Muscle of leg (tissue), 11 donors: ENCODE results near the gene ACOT13. TPM values are rescaled to one million over a fixed set of nuclear protein-coding genes. Genes with fewer than 3 reads are reported as not detected.
"Not testable (repeated sequence)": the region's sequence is repeated elsewhere in the genome, so short reads cannot be mapped to it uniquely, and the experiment has no call there.

Source experiments
- DNase-seq: peaks from one replicate; pipeline ENCODE4 v3.0.0; 2013
- H3K27ac ChIP-seq: one replicate; pipeline ENCODE4 v1.5.1; 2013; ENCODE audit warnings: mild to moderate bottlenecking, low read length, control low read depth
- H3K27me3 ChIP-seq: one replicate; pipeline ENCODE4 v1.6.1; 2013; ENCODE audit warnings: low read length; ENCODE audit not compliant: control insufficient read depth, insufficient read depth
- H3K36me3 ChIP-seq: one replicate; pipeline ENCODE4 v1.6.1; 2013; ENCODE audit warnings: low read length; ENCODE audit not compliant: control insufficient read depth, insufficient read depth
- H3K4me1 ChIP-seq: one replicate; pipeline ENCODE4 v1.6.1; 2013; ENCODE audit warnings: low read length; ENCODE audit not compliant: control insufficient read depth, insufficient read depth
- H3K4me3 ChIP-seq: one replicate; pipeline ENCODE4 v1.5.1; 2013; ENCODE audit warnings: low read length, control low read depth
- H3K9me3 ChIP-seq: replicated peaks from 2 replicates; pipeline ENCODE4 v1.6.1; 2013; ENCODE audit warnings: low read depth, low read length; ENCODE audit not compliant: control insufficient read depth
- WGBS: methylation state at CpG from one replicate; pipeline ENCODE4 v1.1.5; 2013; ENCODE audit warnings: missing lambda C conversion rate; ENCODE audit not compliant: insufficient coverage; 5-methylcytosine and 5-hydroxymethylcytosine counted together
- polyA plus RNA-seq, 8 donors: library from polyadenylated mRNA; unstranded; fragments of 120-200 nt; gene quantifications; one replicate each; pipeline versions ENCODE4 v1.2.1 to v1.2.3, GENCODE V29; 2013; ENCODE audit warnings: inconsistent platforms in 1 of 8, low replicate concordance in 1 of 8; ENCODE audit not compliant: insufficient read length in 8 of 8, insufficient read depth in 1 of 8
- total RNA-seq: library from RNA; stranded (reverse); fragments of 120-200 nt; gene quantifications from one replicate; pipeline ENCODE4 v1.2.4, GENCODE V29; 2013

ACOT13 gene
- total and polyA plus RNA-seq, 9 donors: 13.6 to 21.0 (median 15.2) TPM

DNA sequence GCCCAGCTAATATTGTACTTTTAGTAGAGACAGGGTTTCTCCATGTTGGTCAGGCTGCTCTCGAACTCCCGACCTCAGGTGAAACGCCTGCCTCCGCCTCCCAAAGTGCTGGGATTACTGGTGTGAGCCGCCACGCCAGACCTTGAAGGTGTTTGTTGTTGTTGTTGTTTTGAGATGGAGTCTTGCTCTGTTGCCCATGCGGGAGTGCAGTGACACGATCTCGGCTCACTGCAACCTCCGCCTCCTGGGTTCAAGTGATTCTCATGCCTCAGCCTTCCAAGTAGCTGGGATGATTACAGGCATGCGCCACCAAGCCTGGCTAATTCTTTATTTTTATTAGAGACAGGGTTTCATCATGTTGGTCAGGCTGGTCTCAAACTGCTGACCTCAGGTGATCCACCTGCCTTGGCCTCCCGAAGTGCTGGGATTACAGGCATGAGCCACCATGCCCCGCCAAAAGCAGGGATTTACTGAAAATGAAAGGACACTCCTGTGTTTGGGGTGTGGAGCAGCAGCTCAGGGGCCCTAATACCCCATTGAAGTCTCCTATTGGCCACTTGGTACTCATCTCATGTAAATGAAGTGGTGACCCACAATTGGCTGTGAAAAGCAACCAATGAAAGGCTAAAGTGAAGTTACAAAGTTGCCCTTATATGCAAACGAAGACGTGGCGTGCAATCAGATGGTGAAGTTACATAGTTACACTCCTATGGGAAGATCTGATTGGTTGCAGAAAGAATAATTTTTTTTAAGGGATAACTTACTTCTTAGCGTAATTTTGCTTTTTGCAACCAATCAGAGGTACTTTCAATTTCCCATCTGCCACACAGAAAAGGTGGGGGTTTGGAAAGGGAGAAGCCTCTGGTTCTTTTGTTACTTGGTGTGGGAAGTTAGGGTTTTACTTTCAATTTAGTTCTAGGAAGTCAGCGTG is 1.5 kb downstream of the ACOT13 start:
- not testable (repeated sequence) for H3K9me3 ChIP-seq, H3K27me3 ChIP-seq, H3K27ac ChIP-seq, H3K4me3 ChIP-seq, H3K36me3 ChIP-seq, DNase-seq
- H3K4me1 ChIP-seq: peaks cover 11% of the 10 kb centered on the region
- WGBS: 97% methylated on average over 10 of the region's 18 CpGs

DNA sequence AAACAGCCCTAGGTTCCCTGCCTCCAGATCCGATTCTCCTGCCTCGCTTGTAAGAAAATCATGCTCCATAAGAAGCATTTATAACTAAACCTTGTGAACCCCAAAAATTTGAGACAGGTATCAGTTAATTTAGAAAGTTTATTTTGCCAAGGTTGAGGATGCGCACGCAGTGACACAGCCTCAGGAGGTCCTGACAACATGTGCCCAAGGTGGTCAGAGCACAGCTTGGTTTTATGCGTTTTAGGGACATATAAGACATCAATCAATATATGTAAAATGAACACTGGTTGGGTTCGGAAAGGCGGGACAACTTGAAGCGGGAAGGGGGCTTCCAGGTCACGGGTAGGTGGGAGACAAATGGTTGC is 2.1 kb downstream of the ACOT13 start:
- WGBS: no CpG with 5 or more reads among the region's 9 CpGs
- Histone ChIP-seq H3K4me1 (peaks cover 11% of the 10 kb centered on the region), H3K27ac (no peak overlapping the region), H3K4me3 (no peak overlapping the region), H3K9me3 (peaks cover 11% of the 10 kb centered on the region), H3K36me3 (no peaks in the 10 kb centered on the region), H3K27me3 (no peaks in the 10 kb centered on the region)
- no peak for DNase-seq

DNA sequence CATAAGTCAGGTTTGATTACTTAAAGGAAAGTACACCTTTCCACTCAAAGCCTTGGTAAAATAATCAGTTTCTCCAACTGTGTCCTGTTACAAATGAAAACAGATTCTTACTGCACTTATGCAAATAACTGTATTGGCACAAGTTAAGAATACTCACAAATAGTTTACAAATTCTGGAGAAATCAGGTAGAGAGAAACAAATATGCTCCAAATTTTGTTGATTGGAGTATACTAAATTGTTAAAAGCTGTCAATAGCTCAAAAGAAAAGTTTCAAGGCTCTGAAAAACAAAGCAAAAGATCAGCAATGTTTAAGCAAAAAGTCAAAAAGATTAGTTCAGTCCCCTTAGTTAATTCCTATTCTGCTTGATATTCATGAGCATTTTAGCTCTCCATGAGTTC is 3.6 kb downstream of the ACOT13 start:
- not testable (repeated sequence) for H3K27me3 ChIP-seq, H3K27ac ChIP-seq, DNase-seq

DNA sequence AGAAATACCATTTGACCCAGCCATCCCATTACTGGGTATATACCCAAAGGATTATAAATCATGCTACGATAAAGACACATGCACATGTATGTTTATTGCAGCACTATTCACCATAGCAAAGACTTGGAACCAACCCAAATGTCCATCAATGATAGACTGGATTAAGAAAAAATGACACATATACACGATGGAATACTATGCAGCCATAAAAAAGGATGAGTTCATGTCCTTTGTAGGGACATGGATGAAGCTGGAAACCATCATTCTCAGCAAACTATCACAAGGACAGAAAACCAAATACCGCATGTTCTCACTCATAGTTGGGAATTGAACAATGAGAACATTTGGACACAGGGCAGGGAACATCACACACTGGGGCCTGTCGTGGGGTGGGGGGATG is 4.2 kb downstream of the ACOT13 start:
- not testable (repeated sequence) for DNase-seq, H3K4me1 ChIP-seq, H3K36me3 ChIP-seq, H3K27me3 ChIP-seq, H3K27ac ChIP-seq, H3K4me3 ChIP-seq
- H3K9me3 ChIP-seq: peaks cover 16% of the 10 kb centered on the region
- WGBS: no CpG with 5 or more reads among the region's 4 CpGs

More for the DNA sequence above, 3.6 kb downstream of the ACOT13 start:
- peaks cover 16% of the 10 kb centered on the region for H3K9me3 ChIP-seq
- not testable (repeated sequence) for H3K4me1 ChIP-seq, H3K4me3 ChIP-seq, H3K36me3 ChIP-seq

DNA sequence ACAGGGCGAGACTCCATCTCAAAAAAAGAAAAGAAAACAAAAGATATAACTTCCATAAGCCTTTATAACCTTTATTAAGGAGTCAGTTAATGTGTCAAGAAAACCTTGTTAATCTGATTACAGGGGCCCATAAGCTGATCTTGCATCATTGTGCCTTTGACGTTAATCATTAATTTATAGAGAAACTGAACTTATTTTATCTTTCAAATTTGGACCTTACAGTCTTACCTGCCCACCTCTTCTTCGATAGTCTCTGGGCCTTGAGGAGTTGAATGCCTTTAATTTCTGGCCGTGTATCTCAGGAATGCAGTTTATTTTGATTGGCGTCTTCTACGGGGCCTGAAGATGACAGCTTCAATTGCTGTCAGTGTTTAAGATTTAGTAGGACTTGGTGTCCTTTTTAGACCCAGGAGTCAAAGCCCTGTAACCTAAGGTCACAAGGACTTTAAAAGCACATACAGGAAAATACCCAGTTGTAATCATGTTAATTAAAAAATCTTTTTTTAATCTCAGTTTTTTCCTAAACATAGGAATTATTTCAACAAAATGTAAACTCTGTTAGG is 5.8 kb downstream of the ACOT13 start:
- no peak for DNase-seq
- no peaks in the 10 kb centered on the region for H3K36me3 ChIP-seq
- H3K4me1 ChIP-seq: peaks cover 3% of the 10 kb centered on the region
- no peak overlapping the region for H3K27ac ChIP-seq
- peaks cover 16% of the 10 kb centered on the region for H3K9me3 ChIP-seq
- no peaks in the 10 kb centered on the region for H3K27me3 ChIP-seq
- no peak overlapping the region for H3K4me3 ChIP-seq
- WGBS: 100% methylated on average over 1 of the region's 6 CpGs

DNA sequence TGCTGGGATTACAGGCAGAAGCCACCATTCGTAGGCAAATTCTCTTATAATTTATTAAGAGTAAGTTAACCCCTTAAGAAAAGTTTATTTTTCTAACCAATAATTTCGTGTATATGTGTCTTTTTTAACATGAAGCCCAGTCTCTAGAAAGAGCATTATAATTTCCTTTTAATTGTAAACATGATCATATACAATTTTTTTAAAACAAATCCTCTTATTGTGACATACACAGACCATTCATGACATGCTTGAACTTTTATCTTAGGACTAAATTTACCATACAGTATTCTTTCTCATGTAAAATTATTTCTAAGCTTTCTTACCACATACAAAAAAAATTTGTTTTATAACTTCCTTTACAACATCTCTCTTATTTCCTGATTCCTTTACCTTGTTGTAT is 6.7 kb downstream of the ACOT13 start:
- peaks cover 16% of the 10 kb centered on the region for H3K9me3 ChIP-seq
- no peak overlapping the region for H3K4me3 ChIP-seq
- H3K4me1 ChIP-seq: no peaks in the 10 kb centered on the region
- no peaks in the 10 kb centered on the region for H3K27me3 ChIP-seq
- DNase-seq: no peak
- H3K36me3 ChIP-seq: no peaks in the 10 kb centered on the region
- WGBS: no CpG with 5 or more reads among the region's 2 CpGs
- no peak overlapping the region for H3K27ac ChIP-seq

DNA sequence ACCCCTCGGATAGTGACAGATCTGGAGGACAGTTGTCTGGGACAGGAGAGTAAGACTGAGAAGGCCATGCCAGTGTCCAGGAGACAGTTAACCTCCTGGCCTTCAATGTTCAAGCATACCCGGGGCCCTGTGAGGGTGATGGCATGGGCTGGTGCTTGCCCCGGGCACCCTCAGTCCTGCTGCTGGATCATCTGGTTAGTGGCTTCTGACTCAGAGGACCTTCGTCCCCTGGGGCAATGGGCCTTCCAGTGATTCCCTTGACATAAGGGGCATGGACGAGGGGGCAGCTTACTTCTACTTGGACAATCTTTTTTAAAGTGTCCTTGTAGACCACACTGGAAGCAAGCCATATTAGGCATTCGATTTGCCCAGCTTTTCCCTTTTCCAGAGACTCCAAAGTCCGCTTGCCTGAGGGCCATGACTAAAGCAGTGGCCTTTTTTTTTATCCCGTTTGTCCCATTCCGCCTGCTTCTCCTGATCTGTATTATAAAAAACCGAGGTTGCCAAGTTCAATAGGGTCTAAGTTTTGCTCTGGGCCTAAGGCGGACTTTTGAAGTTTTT is 12.0 kb downstream of the ACOT13 start:
- DNase-seq, H3K4me3 ChIP-seq, H3K27me3 ChIP-seq, H3K36me3 ChIP-seq, H3K27ac ChIP-seq, H3K9me3 ChIP-seq, H3K4me1 ChIP-seq: not testable (repeated sequence)
- WGBS: 100% methylated on average over 2 of the region's 11 CpGs

DNA sequence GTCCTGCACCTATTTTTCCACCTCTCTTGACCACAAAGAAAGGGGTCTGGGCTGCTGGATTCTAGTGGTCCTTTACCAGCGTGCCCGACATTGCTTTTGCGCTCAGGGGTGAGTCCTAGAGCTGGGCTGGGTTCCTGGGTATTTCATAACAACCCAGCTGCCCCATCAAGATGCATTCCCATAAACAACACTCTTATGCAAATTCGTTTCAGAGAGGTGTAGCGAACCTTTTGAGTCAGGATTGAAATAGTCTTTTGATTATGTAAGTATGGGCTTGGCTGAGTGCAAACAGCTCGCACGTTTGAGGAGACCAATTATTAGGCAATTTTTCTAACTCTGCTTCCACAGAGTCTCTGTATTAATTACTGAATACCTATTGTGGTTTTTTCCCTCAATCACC is 13.7 kb downstream of the ACOT13 start:
- Histone ChIP-seq H3K36me3 (no peaks in the 10 kb centered on the region), H3K9me3 (no peaks in the 10 kb centered on the region), H3K27me3 (no peaks in the 10 kb centered on the region), H3K4me3 (no peak overlapping the region), H3K27ac (no peak overlapping the region), H3K4me1 (no peaks in the 10 kb centered on the region)
- WGBS: no CpG with 5 or more reads among the region's 7 CpGs
- DNase-seq: no peak

DNA sequence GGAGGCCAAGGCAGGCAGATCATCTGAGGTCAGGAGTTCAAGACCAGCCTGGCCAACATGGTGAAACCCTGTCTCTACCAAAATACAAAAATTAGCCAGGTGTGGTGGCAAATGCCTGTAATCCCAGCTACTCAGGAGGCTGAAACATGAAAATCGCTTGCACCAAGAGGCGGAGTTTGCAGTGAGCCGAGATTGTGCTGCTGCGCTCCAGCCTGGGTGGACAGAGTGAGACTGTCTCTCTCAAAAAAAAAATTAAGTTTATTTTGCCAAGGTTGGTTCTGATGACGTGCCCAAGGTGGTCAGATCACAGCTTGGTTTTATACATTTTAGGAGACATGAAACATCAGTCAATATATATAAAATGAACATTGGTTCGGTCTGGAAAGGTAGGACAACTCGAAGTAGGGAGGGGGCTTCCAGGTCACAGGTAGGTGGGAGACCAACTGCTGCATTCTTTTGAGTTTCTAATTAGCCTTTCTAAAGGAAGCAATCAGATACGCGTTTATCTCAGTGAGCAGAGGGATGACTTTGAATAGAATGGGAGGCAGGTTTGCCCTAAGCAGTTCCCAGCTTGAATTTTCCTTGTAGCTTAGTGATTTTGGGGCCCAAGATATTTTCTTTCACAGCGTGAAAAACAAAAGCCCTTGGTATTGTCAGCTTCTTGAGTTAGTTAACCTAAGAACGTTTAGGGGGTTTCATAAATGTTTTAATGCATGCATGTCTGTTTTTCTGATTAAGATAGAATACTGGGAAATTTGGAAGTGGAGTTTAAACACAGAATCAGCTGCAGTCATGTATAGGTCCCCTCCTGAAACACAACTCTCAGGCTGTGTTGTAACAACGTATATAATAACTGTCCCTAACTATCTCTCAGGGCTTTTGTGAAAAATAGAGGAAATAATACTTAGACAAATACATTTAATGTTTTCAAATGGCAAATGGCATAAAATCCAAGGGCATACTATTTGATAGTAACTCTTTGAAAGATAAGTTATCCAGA is 16.7 kb downstream of the ACOT13 start:
- H3K9me3 ChIP-seq: no peaks in the 10 kb centered on the region
- no peaks in the 10 kb centered on the region for H3K36me3 ChIP-seq
- WGBS: 34% methylated on average over 4 of the region's 12 CpGs
- H3K4me3 ChIP-seq: no peak overlapping the region
- H3K4me1 ChIP-seq: no peaks in the 10 kb centered on the region
- H3K27me3 ChIP-seq: no peaks in the 10 kb centered on the region
- no peak overlapping the region for H3K27ac ChIP-seq
- no peak for DNase-seq

DNA sequence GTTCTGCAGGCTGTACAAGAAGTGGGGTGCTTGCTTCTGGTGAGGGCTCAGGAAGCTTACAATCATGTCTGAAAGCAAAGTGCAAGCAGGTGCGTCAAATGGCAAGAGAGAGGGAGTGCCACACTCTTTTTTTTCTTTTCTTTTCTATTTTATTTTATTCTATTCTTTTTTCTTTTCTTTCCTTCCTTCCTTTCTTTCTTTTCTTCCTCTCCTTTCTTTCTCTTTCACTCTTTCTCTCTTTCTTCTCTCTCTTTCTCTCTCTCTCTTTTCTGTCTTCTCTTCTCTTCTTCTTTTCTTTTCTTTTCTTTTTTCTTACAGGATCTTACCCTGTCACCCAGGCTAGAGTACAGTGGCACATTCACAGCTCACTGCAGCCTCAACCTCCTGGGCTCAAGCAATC is 19.5 kb downstream of the ACOT13 start:
- Histone ChIP-seq H3K4me3 (no peak overlapping the region), H3K27me3 (no peaks in the 10 kb centered on the region), H3K4me1 (no peaks in the 10 kb centered on the region), H3K36me3 (no peaks in the 10 kb centered on the region), H3K27ac (no peak overlapping the region), H3K9me3 (no peaks in the 10 kb centered on the region)
- no CpG with 5 or more reads among the region's 1 CpG for WGBS
- DNase-seq: no peak
